ENCODE data around the gene SERPINA4.

The SERPINA4 gene

DNA sequence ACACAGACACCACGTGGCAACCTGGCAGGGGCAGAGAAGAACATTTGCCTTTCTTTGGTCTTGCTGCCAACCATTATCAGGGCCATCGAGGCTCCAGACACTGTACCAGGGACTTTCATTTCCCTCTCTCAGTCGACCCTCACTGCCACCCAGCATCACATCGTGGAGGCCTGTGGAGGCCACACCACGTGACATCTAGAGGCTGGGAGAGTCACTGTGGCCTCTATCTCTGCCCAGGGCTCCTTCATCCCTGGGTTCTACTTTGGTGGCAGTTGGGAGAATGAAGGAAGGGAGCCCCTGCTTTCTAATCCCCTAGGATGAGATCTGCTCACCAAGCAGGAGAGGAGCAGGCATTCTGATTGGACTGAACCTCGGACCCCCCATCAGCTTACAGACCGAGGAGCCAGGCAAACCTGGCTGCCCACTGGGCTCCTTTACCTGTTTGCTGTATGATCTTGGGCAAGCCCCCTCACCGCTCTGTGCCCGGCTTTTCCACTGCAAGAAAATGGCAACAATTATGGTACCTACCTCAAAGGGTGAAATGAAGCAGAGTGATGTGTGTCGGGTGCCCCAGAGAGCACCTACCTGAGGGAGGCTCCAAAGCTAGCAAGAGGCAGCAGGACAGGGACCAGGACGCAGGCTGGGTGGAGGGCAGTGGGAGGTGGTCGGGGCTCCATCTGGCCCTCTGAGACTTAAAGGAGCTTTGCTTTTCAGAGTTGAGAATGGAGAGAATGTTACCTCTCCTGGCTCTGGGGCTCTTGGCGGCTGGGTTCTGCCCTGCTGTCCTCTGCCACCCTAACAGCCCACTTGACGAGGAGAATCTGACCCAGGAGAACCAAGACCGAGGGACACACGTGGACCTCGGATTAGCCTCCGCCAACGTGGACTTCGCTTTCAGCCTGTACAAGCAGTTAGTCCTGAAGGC lies 52.7 kb downstream of the SERPINA4 start:
- in situ Hi-C loops (cut with MboI; ENCODE audit: low sequenced_read_pairs), result no loop called here

- in situ Hi-C loops (cut with MboI; ENCODE audit: low sequenced_read_pairs), result no loop called here
Observed at GRCh38 chr14:94614802-94615201, 53.6 kb downstream of the SERPINA4 start.

DNA sequence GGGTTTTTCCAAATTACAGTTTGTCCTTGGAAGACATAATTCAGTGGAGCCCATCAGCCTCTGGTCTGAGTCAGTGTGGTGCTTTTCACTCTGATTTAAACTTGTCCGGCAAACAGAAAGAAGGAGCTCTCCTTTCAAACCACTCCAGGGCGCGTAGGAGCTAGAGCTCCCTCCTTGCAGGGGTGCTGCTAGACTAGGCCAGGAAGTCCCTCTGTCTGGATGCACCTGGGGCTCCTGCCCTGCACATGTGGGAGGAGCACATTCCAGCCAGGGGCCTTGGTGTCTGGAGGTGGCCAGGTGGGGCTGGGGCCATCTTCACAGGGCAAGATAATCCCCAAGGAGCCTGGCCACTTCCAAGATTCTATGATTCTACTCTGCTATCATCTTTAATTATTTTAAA lies 54.0 kb downstream of the SERPINA4 start:
- in situ Hi-C loops (cut with MboI; ENCODE audit: low sequenced_read_pairs), result no loop called here

- in situ Hi-C loops (cut with MboI; ENCODE audit: low sequenced_read_pairs), result no loop called here
Observed at GRCh38 chr14:94615823-94616570, 54.8 kb downstream of the SERPINA4 start.

- in situ Hi-C loops (cut with MboI; ENCODE audit: low sequenced_read_pairs), result no loop called here
Observed at GRCh38 chr14:94617366-94617941, 56.2 kb downstream of the SERPINA4 start.

DNA sequence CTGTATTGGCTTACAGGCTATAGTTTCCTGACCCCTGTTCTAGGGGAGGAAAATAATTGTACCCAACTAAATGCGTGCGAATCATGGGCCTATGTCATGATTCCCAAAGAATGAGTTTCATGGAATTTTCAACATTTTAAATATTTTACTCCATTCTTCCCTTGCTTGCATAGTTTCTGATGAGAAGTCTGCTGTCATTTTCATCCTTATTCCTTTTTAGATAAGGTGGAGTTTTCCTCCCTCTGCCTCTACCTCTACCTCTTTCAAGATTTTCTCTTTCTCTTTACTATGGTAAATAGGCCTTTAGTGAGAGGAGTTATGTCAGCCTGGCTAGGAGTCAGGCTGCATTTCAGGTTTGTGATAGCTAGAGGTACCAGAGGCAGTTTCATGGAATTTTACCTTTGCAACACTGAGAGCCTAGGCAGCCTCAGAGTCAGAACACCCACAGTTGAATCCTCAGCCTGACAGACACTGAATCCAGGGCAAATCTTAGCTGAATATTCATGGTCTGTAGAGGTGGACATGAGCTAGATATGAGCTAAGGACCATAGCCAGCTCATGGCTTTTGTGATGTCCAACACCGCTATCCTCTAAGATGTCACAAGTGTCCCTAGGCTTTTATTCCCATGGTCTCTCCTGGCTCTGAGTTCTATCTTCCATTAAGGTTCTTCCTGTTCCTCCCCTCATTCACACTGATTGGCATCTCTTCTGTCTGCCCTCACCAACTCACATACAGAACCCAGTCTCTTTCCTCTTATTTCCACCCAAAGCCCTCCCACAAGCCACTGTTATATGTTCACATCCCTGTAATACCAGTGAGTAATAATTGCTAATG lies 57.0 kb downstream of the SERPINA4 start:
- in situ Hi-C loops (cut with MboI; ENCODE audit: low sequenced_read_pairs), result no loop called here

GRCh38 chr14:94619297-94619696 lies 58.1 kb downstream of the SERPINA4 start:
- in situ Hi-C loops (cut with MboI; ENCODE audit: low sequenced_read_pairs), result no loop called here

Data from HL-60/S4 treated with phorbol 12-myristate 13-acetate at 8.2 ng/mL for 4 days and 3 days (cell line).